H1 (cell line): ENCODE measurements around the gene DDX4. TPM values are rescaled to one million over a fixed set of nuclear protein-coding genes. Genes with fewer than 3 reads are reported as not detected.

Source experiments
- CTCF ChIA-PET: fragments of 300-600 bp; sonication (Branson Sonifier 250); formaldehyde crosslinking; loops from one replicate; lab custom pipeline; 2021; ENCODE audit not compliant: partially characterized antibody; lab: Charles Lee
- POLR2A ChIA-PET: fragments of 300-600 bp; sonication (Branson Sonifier 250); formaldehyde crosslinking; loops from one replicate; lab custom pipeline; 2021; ENCODE audit warnings: inconsistent platforms; ENCODE audit not compliant: partially characterized antibody; lab: Charles Lee
- DNase-seq, 2 experiments: peaks; one replicate each; pipeline versions ENCODE4 v3.0.0 to v3.0.0-alpha.2; 2010 to 2022; ENCODE audit warnings: low spot score in 2 of 2, low read depth in 1 of 2, mixed read lengths in 1 of 2
- FAIRE-seq: peaks from 2 replicates; lab custom pipeline; 2011; peaks lifted over from hg19 to GRCh38; lab: Jason Lieb, UNC
- H2AFZ ChIP-seq: 2 replicates; pipeline ENCODE4 v1.8.1; 2012; ENCODE audit warnings: low read length, inconsistent platforms
- H2AK5ac ChIP-seq: 2 replicates; pipeline ENCODE4 v1.6.1; 2013; ENCODE audit warnings: low read depth, low read length
- H2BK120ac ChIP-seq: replicated peaks from 2 replicates; pipeline ENCODE3; 2013; ENCODE audit warnings: low read depth, low read length, inconsistent platforms
- H2BK12ac ChIP-seq: 2 replicates; pipeline ENCODE4 v1.6.1; 2013; ENCODE audit warnings: low read depth, low read length
- H2BK15ac ChIP-seq: 2 replicates; pipeline ENCODE4 v1.6.1; 2013; ENCODE audit warnings: low read length
- H2BK20ac ChIP-seq: 2 replicates; pipeline ENCODE4 v1.6.1; 2013; ENCODE audit warnings: low read length
- H2BK5ac ChIP-seq: 2 replicates; pipeline ENCODE4 v1.6.1; 2013; ENCODE audit warnings: low read depth, low read length
- H3K14ac ChIP-seq: 2 replicates; pipeline ENCODE4 v1.6.1; 2013; ENCODE audit warnings: inconsistent platforms; ENCODE audit not compliant: insufficient read length
- H3K18ac ChIP-seq: 2 replicates; pipeline ENCODE4 v1.6.1; 2013; ENCODE audit warnings: low read length; ENCODE audit errors: extremely low read depth
- H3K23ac ChIP-seq: 2 replicates; pipeline ENCODE4 v1.6.1; 2013; ENCODE audit warnings: inconsistent platforms; ENCODE audit not compliant: insufficient read length
- H3K23me2 ChIP-seq: 2 replicates; pipeline ENCODE4 v1.6.1; 2013; ENCODE audit warnings: low read depth, low read length
- H3K27ac ChIP-seq: 2 replicates; pipeline ENCODE4 v1.6.1; 2011; ENCODE audit warnings: low read depth, low read length, inconsistent platforms
- H3K27me3 ChIP-seq, 4 experiments: replicated peaks in 1 of 4; 1 replicate in 1 of 4; 2 replicates in 3 of 4; pipeline versions ENCODE4 v1.6.1 to v1.8.1; 2011 to 2013; ENCODE audit warnings: low read length in 3 of 4, mild to moderate bottlenecking in 3 of 4, inconsistent platforms in 2 of 4, mixed read lengths in 2 of 4, moderate library complexity in 1 of 4; ENCODE audit not compliant: control insufficient read depth in 3 of 4, insufficient read depth in 3 of 4; ENCODE audit errors: extremely low read depth in 1 of 4
- H3K36me3 ChIP-seq, 4 experiments: 2 replicates each; pipeline versions ENCODE4 v1.6.1 to v1.8.1; 2011 to 2013; ENCODE audit warnings: mild to moderate bottlenecking in 4 of 4, low read length in 3 of 4, moderate library complexity in 2 of 4, control low read depth in 1 of 4, inconsistent platforms in 1 of 4; ENCODE audit not compliant: insufficient read depth in 4 of 4, control insufficient read depth in 2 of 4
- H3K4ac ChIP-seq: replicated peaks from 2 replicates; pipeline ENCODE3; 2013; ENCODE audit warnings: low read length, low read depth, mixed read lengths, inconsistent platforms; ENCODE audit not compliant: insufficient read length
- H3K4me1 ChIP-seq, 4 experiments: replicated peaks in 1 of 4; 1 replicate in 1 of 4; 2 replicates in 3 of 4; pipeline versions ENCODE4 v1.6.1 to v1.8.1; 2011 to 2013; ENCODE audit warnings: low read length in 3 of 4, inconsistent platforms in 2 of 4, mixed read lengths in 1 of 4; ENCODE audit not compliant: insufficient read depth in 4 of 4, control insufficient read depth in 3 of 4
- H3K4me2 ChIP-seq, 2 experiments: 2 replicates each; pipeline versions ENCODE4 v1.6.1 to v1.8.1; 2011 to 2013; ENCODE audit warnings: low read depth in 2 of 2, low read length in 2 of 2, control low read depth in 1 of 2, inconsistent platforms in 1 of 2, mild to moderate bottlenecking in 1 of 2; ENCODE audit not compliant: insufficient read depth in 1 of 2
- H3K4me3 ChIP-seq, 4 experiments: fragments of 200-600, 300-600 bp in 1 of 4; sonication (generic), shearing (Covaris generic), sonication (Bioruptor Twin) in 1 of 4; 2 replicates each; pipeline versions ENCODE4 v1.5.1 to v1.8.1; 2011 to 2016; ENCODE audit warnings: low read length in 4 of 4, low read depth in 3 of 4, control low read depth in 2 of 4, inconsistent platforms in 2 of 4, mild to moderate bottlenecking in 2 of 4, mixed read lengths in 1 of 4, moderate library complexity in 1 of 4; ENCODE audit not compliant: insufficient read depth in 2 of 4; ENCODE audit errors: extremely low read depth in 1 of 4
- H3K56ac ChIP-seq: replicated peaks from 2 replicates; pipeline ENCODE3; 2013; ENCODE audit warnings: low read depth, mild to moderate bottlenecking, mixed read lengths, low read length, inconsistent platforms; ENCODE audit not compliant: insufficient read length
- H3K79me1 ChIP-seq: 2 replicates; pipeline ENCODE4 v1.6.1; 2013; ENCODE audit warnings: low read depth, low read length, control low read depth
- H3K79me2 ChIP-seq, 2 experiments: 2 replicates each; pipeline versions ENCODE4 v1.6.1 to v1.8.1; 2012 to 2013; ENCODE audit warnings: low read length in 2 of 2, mild to moderate bottlenecking in 2 of 2, inconsistent platforms in 1 of 2; ENCODE audit not compliant: insufficient read depth in 2 of 2, control insufficient read depth in 1 of 2
- H3K9ac ChIP-seq, 4 experiments: replicated peaks in 1 of 4; 1 replicate in 1 of 4; 2 replicates in 3 of 4; pipeline versions ENCODE4 v1.6.1 to v1.8.1; 2011 to 2013; ENCODE audit warnings: low read depth in 3 of 4, low read length in 3 of 4, control low read depth in 2 of 4, mild to moderate bottlenecking in 2 of 4, moderate library complexity in 2 of 4, inconsistent platforms in 1 of 4; ENCODE audit errors: extremely low read depth in 1 of 4
- H3K9me3 ChIP-seq, 2 experiments: 2 replicates each; pipeline versions ENCODE4 v1.6.1 to v1.8.1; 2012 to 2013; ENCODE audit warnings: mild to moderate bottlenecking in 2 of 2, moderate library complexity in 2 of 2, control low read depth in 1 of 2, inconsistent platforms in 1 of 2, low read depth in 1 of 2, low read length in 1 of 2, mixed read lengths in 1 of 2; ENCODE audit not compliant: insufficient read depth in 2 of 2
- H4K20me1 ChIP-seq, 2 experiments: replicated peaks in 1 of 2; 2 replicates each; pipeline versions ENCODE3 to v1.8.1; 2011 to 2013; ENCODE audit warnings: inconsistent platforms in 2 of 2, low read length in 2 of 2, mild to moderate bottlenecking in 1 of 2; ENCODE audit not compliant: insufficient read depth in 2 of 2, control insufficient read depth in 1 of 2
- H4K5ac ChIP-seq: 2 replicates; pipeline ENCODE4 v1.6.1; 2013; ENCODE audit warnings: low read length, low read depth, mixed read lengths, inconsistent platforms; ENCODE audit not compliant: insufficient read length
- H4K8ac ChIP-seq: 2 replicates; pipeline ENCODE4 v1.8.0; 2013; ENCODE audit warnings: mild to moderate bottlenecking, moderate library complexity, low read length, inconsistent platforms; ENCODE audit not compliant: insufficient read depth; ENCODE audit errors: extremely low read depth
- H4K91ac ChIP-seq: replicated peaks from 2 replicates; pipeline ENCODE3; 2013; ENCODE audit warnings: low read length, mixed read lengths, inconsistent platforms; ENCODE audit not compliant: insufficient read length
- ATF3 ChIP-seq: IDR thresholded peaks from 2 replicates; pipeline ENCODE4 v1.6.1; 2011; ENCODE audit warnings: low read depth, mild to moderate bottlenecking, low read length; ENCODE audit not compliant: insufficient read depth
- CBX8 ChIP-seq: fragments of 300-800, 300-1000 bp; sonication (generic); IDR thresholded peaks from 2 replicates; pipeline ENCODE4 v1.7.1; 2016; ENCODE audit warnings: low read depth, low read length, borderline replicate concordance
- CTCF ChIP-seq, 3 experiments: IDR thresholded peaks; 1 replicate in 2 of 3; 2 replicates in 1 of 3; pipeline versions ENCODE4 v1.5.1 to v1.6.1; 2011; ENCODE audit warnings: low read length in 3 of 3, mild to moderate bottlenecking in 3 of 3, inconsistent platforms in 2 of 3, low read depth in 1 of 3, moderate library complexity in 1 of 3; ENCODE audit not compliant: insufficient read depth in 1 of 3; ENCODE audit errors: control extremely low read depth in 1 of 3
- E2F6 ChIP-seq: IDR thresholded peaks from 2 replicates; pipeline ENCODE4 v1.6.1; 2012; ENCODE audit warnings: inconsistent platforms
- HDAC6 ChIP-seq: IDR thresholded peaks from one replicate; pipeline ENCODE4 v1.7.1; 2012; ENCODE audit warnings: low read depth, mild to moderate bottlenecking, inconsistent platforms, low read length, moderate library complexity
- JUND ChIP-seq: IDR thresholded peaks from 2 replicates; pipeline ENCODE4 v1.6.1; 2011; ENCODE audit warnings: mild to moderate bottlenecking, improper control_type of control experiment, low read length
- KDM5A ChIP-seq: fragments of 200-600 bp; IDR thresholded peaks from 2 replicates; pipeline ENCODE4 v1.7.1; 2012; ENCODE audit warnings: mild to moderate bottlenecking, low read length, inconsistent platforms, mixed read lengths
- RXRA ChIP-seq: IDR thresholded peaks from 2 replicates; pipeline ENCODE4 v1.6.1; 2011; ENCODE audit warnings: low read depth, mild to moderate bottlenecking, low read length, moderate library complexity; ENCODE audit not compliant: insufficient read depth
- SP2 ChIP-seq: IDR thresholded peaks from 2 replicates; pipeline ENCODE4 v1.6.1; 2012; ENCODE audit warnings: mild to moderate bottlenecking, low read length, inconsistent platforms
- TCF12 ChIP-seq: IDR thresholded peaks from 2 replicates; pipeline ENCODE4 v1.6.1; 2011; ENCODE audit warnings: low read depth, mild to moderate bottlenecking, low read length
- WGBS, 2 experiments: shearing (Covaris generic) in 1 of 2; methylation state at CpG; one replicate each; pipeline versions ENCODE4 v1.1.6 to v1.1.7; 2013 to 2015; ENCODE audit warnings: low lambda C conversion rate in 2 of 2, mixed read lengths in 2 of 2, inconsistent platforms in 1 of 2, low coverage in 1 of 2, missing lambda C conversion rate in 1 of 2; ENCODE audit not compliant: insufficient replicate concordance in 2 of 2, insufficient coverage in 1 of 2, insufficient read length in 1 of 2; ENCODE audit errors: extremely low coverage in 1 of 2, missing lambda C conversion rate in 1 of 2; 5-methylcytosine and 5-hydroxymethylcytosine counted together
- polyA plus RNA-seq, 7 experiments: library from polyadenylated mRNA; depleted of rRNA in 3 of 7; stranded (reverse) in 5 of 7; unstranded in 2 of 7; fragments of >200 nt in 5 of 7; fragments of 200-250 nt in 2 of 7; gene quantifications; 1 replicate in 5 of 7; 2 replicates in 1 of 7; 4 replicates in 1 of 7; pipeline versions ENCODE4 v1.2.1 to v1.2.3, GENCODE V29; 2011 to 2013; ENCODE audit warnings: missing spikeins in 2 of 7, mixed read lengths in 2 of 7
- total RNA-seq: library from RNA; stranded (reverse); fragmentation: NEBNext Ultra II Directional; extraction: Animal tissue kit (Norgen Biotek cat#: 25700); gene quantifications from 2 replicates; pipeline ENCODE4 v1.2.1, GENCODE V29; 2021

The DDX4 gene
- total and polyA plus RNA-seq, 2 of the 8 experiments (the other 6 are each of a cell fraction or from before 2014, with no cell fraction given): 0.15 TPM; not detected in 1

GRCh38 chr5:55758231-55758630 is 20.4 kb downstream of the DDX4 start:
- 89% methylated on average over 1 of the region's 1 CpG; no CpG with 5 or more reads in 1 of the 2 experiments for WGBS, 2 experiments
- Histone ChIP-seq H3K79me1 (no peaks in the 10 kb centered on the region), H4K5ac (no peak overlapping the region), H4K8ac (no peak overlapping the region), H3K4me2 (no peak overlapping the region), H2BK5ac (no peak overlapping the region), H3K79me2 (no peaks in the 10 kb centered on the region), H3K23me2 (peaks cover 1% of the 10 kb centered on the region; the same call in 1 of the 2 replicates), H2BK20ac (no peak overlapping the region), H3K4me1 (no peaks in the 10 kb centered on the region), H3K27ac (no peak overlapping the region), H4K91ac (no peak overlapping the region), H3K23ac (no peak overlapping the region), H3K14ac (no peak overlapping the region), H3K56ac (no peak overlapping the region), H3K36me3 (no peaks in the 10 kb centered on the region), H2BK120ac (no peak overlapping the region), H3K4me3 (no peak overlapping the region), H3K4ac (no peak overlapping the region), H3K9me3 (no peaks in the 10 kb centered on the region), H2BK12ac (no peak overlapping the region), H2AK5ac (no peak overlapping the region), H3K18ac (no peak overlapping the region), H3K27me3 (no peaks in the 10 kb centered on the region), H4K20me1 (no peaks in the 10 kb centered on the region), H3K9ac (no peak overlapping the region), H2BK15ac (no peak overlapping the region), H2AFZ (no peak overlapping the region)
- TF ChIP-seq HDAC6 (no peak), RXRA (no peak), SP2 (no peak), KDM5A (no peak), TCF12 (no peak), ATF3 (no peak), JUND (no peak), CBX8 (no peak), E2F6 (no peak), CTCF (IDR thresholded peaks at IDR 0.05; ENCODE audit: control extremely low read depth in 1 of 3, insufficient read depth in 1 of 3, low read depth in 1 of 3, low read length in 3 of 3) (no peak)
- POLR2A ChIA-PET: no interaction called here
- CTCF ChIA-PET: no interaction called here
- DNase-seq: no peak
- FAIRE-seq: no peak
